Right ventricle myocardium inferior (tissue), 1 donor: ENCODE measurements around the gene BTBD9. TPM values are rescaled to one million over a fixed set of nuclear protein-coding genes. Genes with fewer than 3 reads are reported as not detected.

Experiments used
- ATAC-seq: fragments of 200-7000 bp; cut with Tn5 transposase; one replicate; pipeline ENCODE4 v1.9.1; 2020; ENCODE audit warnings: mild to moderate bottlenecking, moderate library complexity
- DNase-seq: peaks from one replicate; pipeline ENCODE4 v3.0.0; 2021; ENCODE audit errors: missing footprints
- intact Hi-C: fragments of 100-400 bp; cut with DNase I; formaldehyde crosslinking; loops from one replicate; pipeline ENCODE4 v1.11.0; 2022
- long read RNA-seq: library from polyadenylated mRNA; unstranded; transcript quantifications from one replicate; pipeline ENCODE4 v2.0.0, GENCODE V29; 2021
- total RNA-seq: library from RNA; stranded (reverse); fragmentation: NEBNext Ultra II Directional; extraction: Animal tissue kit (Norgen Biotek cat#: 25700); gene quantifications from one replicate; pipeline ENCODE4 v1.2.1, GENCODE V29; 2021
- donor health status: DM: no; HTN: yes; CAD: no; lungs with severe emphysema.

The BTBD9 gene
- 16.8 TPM for total RNA-seq
- long read RNA-seq, partial matches to known transcripts: 0 of 4 reads
- long read RNA-seq, other reads (novel, unspliced or antisense): 4 of 4 reads

DNA sequence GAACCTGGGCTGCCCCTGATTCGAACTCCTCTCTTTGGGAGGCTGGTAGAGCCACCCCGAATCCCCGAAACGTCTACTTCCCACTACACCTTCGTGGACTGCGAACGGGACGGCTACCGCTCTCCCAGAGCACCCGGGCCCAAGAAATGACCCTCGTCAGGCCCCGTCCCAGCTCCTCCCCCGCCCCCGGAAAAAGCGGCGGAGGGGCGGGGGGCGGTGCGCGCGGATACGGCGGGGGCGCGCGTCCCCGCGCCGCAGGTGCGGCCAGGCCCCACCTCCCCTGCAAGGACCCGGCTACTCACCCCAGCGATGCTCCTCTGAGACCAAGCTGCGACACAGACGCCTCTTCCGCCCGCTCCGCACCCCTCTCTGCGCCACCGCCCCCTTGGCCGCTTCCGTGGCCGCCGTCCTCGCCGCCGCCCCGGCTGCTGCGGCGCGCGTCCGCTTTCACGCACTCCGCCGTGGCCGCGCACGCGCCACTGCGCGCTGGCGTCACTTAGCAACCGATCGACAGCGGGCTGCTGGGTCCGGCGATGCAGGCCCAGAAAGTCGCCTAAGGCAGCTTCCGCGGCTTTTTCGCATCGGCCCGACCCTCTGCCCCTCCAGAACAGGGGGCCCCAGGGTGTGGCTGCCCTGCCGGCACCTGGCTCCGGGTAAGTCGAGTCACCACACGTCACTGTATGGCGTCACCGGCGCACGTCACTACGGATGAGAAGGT is at the start of gene BTBD9:
Gene BTBD9, minus strand, starts transcription at position 432 of the 718 bp plus-strand sequence.
- intact Hi-C loops: no loop called here
- DNase-seq (peak; percentile 93), ATAC-seq (peak; percentile 92)

DNA sequence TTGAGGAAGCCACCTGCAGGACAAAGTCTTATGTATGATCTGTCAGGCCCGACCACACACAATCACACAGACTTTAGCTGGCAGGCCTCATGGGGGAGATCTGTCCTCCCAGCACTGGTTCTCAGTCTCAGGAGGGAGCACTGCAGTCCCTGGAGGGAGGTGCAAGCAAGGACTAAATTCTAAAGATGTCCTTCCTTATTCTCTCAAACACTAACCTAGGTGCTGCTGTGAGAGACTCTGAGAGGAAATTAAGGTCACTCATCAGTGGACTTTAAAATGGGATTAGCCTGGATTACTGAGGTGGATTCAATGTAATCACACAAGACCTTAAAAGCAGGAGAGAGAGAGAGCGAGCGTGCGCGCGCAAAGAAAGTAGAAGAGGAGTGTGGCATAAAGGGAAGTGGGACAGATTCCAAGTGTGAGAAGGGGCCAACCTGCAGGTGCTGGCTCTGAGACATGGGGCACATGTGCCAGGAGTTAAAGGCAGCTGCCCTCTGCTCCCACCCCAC is 48.9 kb upstream of the BTBD9 start:
- intact Hi-C loops: no loop called here
- DNase-seq (no peak), ATAC-seq (peak; percentile 68)

GRCh38 chr6:38687549-38687948 is 47.8 kb upstream of the BTBD9 start:
- intact Hi-C loops: no loop called here
- no peak for DNase-seq
- no peak for ATAC-seq

- intact Hi-C loops: no loop called here
- peak; percentile 56 for ATAC-seq
- no peak for DNase-seq
Measured at GRCh38 chr6:38687043-38687353, 47.3 kb upstream of the BTBD9 start.

GRCh38 chr6:38686270-38687042 is 46.7 kb upstream of the BTBD9 start:
- intact Hi-C loops: no loop called here
- DNase-seq (no peak), ATAC-seq (no peak)

DNA sequence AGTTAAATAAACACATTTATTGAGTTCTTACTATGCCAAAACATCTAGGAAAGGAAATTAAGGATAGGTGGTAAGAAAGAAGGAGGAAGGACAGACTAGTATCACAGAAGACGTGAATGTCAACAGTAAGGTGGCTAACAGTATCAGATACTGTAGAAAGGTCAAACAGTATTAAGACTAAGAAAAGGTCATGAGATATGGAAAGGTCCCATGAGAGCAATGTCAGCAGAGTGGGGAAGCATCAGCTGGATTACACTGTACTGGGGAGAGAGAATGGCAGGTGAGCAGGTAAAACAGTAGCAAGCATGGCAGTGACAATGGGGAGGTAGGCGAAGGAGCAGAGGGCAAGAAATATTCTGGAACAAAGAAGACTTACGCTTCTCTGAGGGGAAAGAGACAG is 45.2 kb upstream of the BTBD9 start:
- no peak for DNase-seq
- no peak for ATAC-seq
- intact Hi-C loops: no loop called here

DNA sequence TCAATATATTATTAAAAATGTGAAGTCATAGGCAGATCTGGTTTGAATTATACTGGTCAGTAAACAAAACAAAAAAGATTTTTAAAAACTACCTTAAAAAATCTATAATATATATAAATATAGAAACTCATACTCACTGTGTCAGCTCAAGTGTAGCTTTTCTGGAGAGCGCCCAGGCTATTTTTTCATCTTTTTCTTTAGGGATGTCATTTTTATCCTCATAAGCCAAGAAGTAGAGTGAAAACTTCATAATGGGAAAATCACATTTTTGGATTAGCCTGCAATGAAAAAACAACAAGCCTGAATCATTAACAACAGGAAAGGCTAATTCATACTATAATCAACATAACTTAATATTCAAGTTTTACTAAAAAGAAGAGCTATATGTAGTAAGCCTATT is 44.5 kb upstream of the BTBD9 start:
- ATAC-seq: no peak
- no peak for DNase-seq
- intact Hi-C loops: no loop called here

- ATAC-seq (no peak), DNase-seq (no peak)
- intact Hi-C loops: no loop called here
Measured at GRCh38 chr6:38681850-38682249, 42.1 kb upstream of the BTBD9 start.

- intact Hi-C loops: no loop called here
- DNase-seq (no peak), ATAC-seq (no peak)
Measured at GRCh38 chr6:38679668-38680067, 39.9 kb upstream of the BTBD9 start.

GRCh38 chr6:38678178-38678760 is 38.5 kb upstream of the BTBD9 start:
- intact Hi-C loops: no loop called here
- no peak for ATAC-seq

DNA sequence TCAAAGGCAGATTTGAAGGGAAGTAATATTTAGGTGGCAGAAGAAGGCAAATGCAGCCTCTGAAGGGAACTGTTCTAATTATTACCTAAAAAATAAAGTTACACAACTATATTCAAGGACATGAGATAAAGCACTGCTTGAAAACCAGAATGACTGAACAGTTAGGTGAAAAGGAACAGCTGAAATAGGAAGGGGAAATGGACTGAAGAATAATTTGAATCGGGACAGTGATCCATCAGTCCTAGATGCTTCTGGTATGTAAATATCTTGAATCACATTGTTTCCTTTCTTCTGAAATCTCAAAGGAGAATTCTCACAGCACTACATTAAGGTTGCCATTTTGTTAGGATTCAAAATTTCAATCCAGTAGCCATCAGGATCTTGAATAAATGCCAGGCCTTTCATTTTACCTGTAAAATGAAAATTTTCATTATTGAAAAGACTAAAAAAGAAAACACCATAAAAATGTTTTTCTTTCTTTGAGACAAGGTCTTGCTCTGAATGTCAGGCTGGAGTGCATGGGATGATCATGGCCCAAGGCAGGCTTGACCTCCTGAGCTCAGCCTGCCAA is 37.3 kb upstream of the BTBD9 start:
- DNase-seq (no peak), ATAC-seq (no peak)
- intact Hi-C loops: no loop called here

More at GRCh38 chr6:38678178-38678760, 38.5 kb upstream of the BTBD9 start:
- DNase-seq: no peak

- DNase-seq (no peak), ATAC-seq (no peak)
- intact Hi-C loops: no loop called here
Measured at GRCh38 chr6:38676236-38676973, 36.7 kb upstream of the BTBD9 start.

DNA sequence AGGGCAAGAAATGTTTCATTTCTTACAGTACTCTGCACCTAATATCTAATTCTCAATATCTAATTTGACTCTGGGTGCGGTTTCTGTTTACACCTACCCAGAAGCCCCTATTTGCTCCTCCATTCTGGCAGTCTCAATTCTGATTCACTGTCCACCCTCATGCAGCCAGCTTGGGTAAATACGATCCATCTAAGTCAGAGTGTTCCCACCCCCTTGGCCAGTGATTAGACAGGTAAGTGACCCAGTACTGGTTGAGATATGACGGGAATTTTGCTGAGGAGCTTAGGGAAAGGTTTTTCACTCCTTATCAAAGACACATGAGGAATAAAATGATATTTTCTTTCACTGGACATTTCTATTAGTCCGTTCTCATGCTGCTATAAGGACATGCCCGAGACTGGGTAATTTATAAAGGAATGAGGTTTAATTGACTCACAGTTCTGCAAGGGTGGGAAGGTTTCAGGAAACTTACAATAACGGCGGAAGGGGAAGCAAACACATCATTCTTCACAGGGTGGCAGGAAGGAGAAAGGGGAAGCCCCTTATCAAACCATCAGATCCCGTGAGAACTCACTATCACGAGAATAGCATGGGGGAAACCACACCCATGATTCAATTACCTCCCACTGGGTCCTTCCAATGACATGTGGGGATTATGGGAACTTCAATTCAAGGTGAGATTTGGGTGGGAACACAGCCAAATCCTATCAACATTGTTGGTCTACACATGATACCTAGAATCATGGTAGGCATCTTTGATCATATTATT is 33.9 kb upstream of the BTBD9 start:
- ATAC-seq (no peak), DNase-seq (no peak)
- intact Hi-C loops: no loop called here

DNA sequence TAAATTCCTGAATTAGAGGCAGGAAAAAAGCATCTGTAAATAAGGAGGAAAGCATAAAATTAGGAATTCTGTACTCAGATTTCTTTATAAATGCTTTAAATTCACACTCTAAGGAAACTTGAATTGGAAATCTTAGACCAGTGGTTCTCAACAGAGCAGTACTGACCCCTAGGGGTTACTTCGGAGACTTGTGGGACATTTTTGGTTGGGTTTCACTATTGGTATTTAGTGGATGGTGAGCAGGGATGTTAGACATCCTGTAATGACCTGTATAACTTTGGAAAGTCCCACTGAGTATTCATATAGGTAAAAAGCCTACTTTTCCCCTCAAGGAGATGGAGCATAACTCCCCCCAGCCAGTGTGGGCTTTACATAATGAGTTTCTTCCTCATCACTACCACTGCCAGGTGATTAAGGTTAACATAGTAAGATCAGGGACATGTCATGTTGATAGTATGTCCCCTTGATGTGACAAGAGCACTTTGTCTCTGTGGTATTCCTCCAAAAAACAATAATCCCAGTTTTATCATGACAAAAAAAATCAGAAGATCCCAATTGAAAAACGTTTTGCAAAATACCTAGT is 32.2 kb upstream of the BTBD9 start:
- no peak for DNase-seq
- intact Hi-C loops: no loop called here
- ATAC-seq: peak; percentile 42

GRCh38 chr6:38658418-38659167 is 18.9 kb upstream of the BTBD9 start:
- intact Hi-C loops: no loop called here
- DNase-seq: no peak
- ATAC-seq: no peak

DNA sequence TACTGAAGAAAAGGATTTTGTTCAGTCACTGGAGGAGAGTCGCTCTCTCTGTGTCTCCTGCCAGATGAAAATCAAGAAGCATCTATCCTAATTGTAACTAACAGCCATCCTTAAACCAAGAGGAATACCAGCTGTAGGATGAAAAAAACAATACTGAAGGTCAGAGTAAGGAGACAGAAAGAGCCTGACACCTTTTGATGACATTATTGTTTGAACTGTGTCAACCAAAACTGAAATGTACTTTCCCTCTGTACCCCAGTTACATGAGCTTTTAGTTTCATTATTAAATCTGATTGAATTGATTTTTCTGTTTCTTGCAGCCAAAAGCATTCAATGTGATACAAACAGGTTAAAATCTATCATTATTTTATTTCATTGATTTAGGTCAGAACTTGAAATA is 17.2 kb upstream of the BTBD9 start:
- DNase-seq (no peak), ATAC-seq (no peak)
- intact Hi-C loops: no loop called here

DNA sequence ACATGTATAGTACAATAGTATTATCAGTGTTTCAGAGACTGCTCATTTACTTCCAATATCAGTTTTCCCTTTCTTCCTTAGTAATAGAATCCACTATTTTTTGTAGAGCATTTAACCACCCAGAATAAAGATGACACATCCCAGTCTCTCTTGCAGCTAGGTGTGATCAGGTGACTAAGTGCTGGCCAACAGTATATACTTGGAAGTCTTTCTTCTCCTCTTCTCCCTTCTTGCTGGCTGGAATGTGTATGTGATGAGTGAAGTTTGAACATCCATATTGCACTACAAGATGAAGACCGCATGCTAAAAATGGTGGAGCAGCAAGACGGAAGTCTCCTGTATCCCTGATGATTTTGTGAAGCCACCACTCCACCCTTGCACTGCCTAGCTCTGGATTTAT is 14.5 kb upstream of the BTBD9 start:
- no peak for ATAC-seq

More for the DNA sequence above, 14.5 kb upstream of the BTBD9 start:
- intact Hi-C loops: no loop called here
- no peak for DNase-seq
